COLO829 (cell line): Measurements from ENCODE around the gene BCL2.
A peak's percentile ranks its signal among the peaks of the same experiment; 100 is the strongest.

ENCODE experiments used
- DNase-seq: peaks from one replicate; pipeline ENCODE4 v3.0.0; 2012; ENCODE audit warnings: low spot score

BCL2 gene

DNA sequence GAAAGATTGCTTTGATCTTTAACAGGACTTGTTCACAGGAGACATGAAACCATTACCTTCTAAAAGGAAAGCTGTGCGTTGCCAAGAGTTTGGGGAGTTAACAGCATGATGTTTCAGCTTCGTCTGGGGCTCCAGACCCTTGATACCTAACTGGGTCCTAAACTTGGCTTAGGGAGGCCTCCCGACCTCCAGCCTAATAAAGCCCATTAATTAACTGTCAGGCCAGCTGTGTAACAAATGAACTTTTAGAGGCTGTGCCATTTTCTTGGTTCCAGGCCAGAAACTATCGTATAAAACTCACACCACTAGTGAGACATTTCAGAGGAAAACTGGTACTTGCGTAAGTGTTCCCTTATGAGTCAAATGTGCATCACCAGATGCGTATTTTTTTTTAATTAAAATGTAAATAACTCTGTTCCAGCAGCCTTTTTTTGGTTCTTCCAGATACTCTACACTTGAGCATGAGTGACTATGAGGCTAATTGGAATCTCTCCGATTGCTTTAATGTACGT is 236.5 kb downstream of the BCL2 start:
- DNase-seq = no peak

DNA sequence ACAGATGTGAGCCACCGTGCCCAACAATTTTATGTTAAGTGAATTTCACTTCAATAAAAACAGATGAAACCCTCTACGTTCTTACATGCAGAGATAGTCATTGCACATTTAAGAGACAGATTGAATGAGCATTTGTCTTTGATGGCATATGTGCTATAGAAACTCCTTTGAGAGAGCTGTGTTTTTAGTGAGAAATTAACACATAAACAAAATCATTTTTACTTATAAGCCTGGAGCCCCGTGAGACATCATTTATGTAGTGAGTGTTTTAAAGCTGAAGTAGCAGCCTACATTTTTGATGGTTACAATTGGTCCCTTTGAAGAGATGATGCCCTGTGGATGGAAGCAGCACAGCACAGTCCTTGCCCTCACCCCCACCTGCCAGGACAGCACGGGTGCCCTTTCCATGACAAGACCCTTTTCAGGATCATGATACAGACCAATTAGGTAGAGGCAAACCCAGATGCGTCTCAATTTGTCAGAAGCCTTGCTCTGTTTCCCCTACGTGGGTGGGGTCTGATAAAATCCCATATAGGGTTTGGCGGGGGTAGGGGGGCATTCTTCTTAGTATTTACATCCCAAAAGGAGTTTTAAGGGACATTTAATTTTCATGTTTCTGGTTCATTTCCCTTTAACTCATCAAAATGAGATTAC is 237.1 kb downstream of the BCL2 start:
- DNase-seq = no peak

DNA sequence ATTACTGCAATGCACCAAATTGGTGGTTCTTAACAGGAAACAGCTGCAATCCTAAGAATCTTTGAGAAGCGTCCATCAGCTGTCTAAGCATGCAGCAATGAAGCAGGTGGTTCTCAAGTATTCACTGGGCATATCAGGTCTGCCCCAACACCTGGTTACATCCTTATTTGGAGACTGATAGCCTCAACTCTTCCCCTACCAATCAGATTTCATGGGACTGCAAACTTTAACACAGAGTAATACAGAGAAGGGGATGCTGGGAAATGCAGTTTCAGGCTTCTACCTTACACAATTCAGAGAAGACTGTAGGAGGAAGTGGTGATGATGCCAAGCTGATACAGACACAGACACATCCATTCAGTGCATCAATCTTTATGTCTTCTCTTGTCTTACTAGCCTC is 240.5 kb downstream of the BCL2 start:
- no peak for DNase-seq

DNA sequence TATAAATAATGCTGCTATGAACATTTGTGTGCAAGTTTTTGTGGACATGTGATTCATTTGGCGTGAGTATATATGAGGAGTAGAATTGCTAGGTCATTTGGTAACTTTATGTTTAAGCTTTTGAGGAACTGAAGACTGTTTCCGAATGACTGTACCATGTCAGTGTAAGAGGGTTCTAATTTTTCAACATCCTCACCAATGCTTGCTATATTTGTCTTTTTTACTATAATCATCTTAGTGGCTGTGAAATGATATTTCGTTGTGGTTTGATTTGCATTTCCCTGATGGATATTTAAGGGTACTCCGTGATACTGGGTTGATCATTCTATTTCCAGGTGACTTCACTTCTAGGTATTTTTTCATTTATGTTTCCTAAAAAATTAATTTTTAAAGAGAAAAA is 241.1 kb downstream of the BCL2 start:
- no peak for DNase-seq

DNA sequence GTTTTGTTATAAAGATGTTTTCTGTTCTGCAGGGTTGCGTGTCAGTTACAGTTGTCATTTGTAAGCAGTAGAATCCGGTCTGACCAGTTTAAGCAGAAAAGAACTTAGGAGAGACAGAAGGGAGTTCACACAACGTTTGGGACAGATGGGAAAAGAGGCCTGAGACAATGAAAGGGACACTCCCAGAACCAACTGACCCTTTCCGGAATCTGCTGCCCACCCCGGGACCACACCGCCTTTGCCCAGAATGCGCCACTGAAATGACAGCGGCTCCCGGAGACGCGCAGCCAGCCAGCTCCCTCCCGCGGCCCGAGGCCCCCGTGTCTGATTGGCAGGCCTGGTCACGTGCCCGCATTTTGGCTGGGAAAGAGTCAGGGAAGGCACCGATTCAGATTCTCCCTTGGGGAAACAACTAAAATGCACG is 244.6 kb downstream of the BCL2 start:
- DNase-seq = peak; percentile 20

DNA sequence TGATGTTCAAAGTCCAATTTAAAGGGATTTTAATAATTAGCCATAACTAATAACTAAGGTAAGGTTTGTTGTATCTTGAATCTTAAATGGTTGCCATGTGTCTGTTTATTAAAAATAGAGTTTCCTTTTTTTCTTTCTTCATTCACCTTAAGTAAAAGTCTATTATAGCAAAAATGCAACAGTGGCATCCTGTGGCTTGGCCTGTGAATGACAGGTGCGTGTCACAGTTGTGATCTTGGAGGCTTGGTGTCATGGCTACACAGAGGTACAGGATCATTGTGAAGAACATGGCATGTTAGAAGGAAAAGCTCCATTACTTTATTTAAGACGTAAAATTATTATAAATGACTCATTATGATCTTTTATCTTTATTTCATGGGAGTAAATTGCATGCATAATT is 246.1 kb downstream of the BCL2 start:
- no peak for DNase-seq
